ENCODE data around the gene FGF22.
"Not testable (repeated sequence)": the region's sequence is repeated elsewhere in the genome, so short reads cannot be mapped to it uniquely, and the experiment has no call there.

Gene FGF22

GRCh38 chr19:618674-619285, 20.9 kb upstream of the FGF22 start:
- no peak overlapping the region for H3K4me3 ChIP-seq (ENCODE audit: low read depth, low read length)
- no peak for DNase-seq (ENCODE audit: low read depth)
- no peak for TF ChIP-seq CTCF (IDR thresholded peaks at IDR 0.05; ENCODE audit: low read depth, low read length, missing control alignments)

GRCh38 chr19:619286-620002, 20.2 kb upstream of the FGF22 start:
- no peak for DNase-seq (ENCODE audit: low read depth)
- TF ChIP-seq CTCF (IDR thresholded peaks at IDR 0.05; ENCODE audit: low read depth, low read length, missing control alignments), result no peak
- H3K4me3 ChIP-seq (ENCODE audit: low read depth, low read length), result no peak overlapping the region

GRCh38 chr19:620166-620862, 19.4 kb upstream of the FGF22 start:
- no peak overlapping the region for H3K4me3 ChIP-seq (ENCODE audit: low read depth, low read length)
- DNase-seq (ENCODE audit: low read depth), result no peak
- TF ChIP-seq CTCF (IDR thresholded peaks at IDR 0.05; ENCODE audit: low read depth, low read length, missing control alignments), result no peak

- not testable (repeated sequence) for H3K4me3 ChIP-seq (ENCODE audit: low read depth, low read length); DNase-seq (ENCODE audit: low read depth)
Measured at GRCh38 chr19:621191-621590, 18.5 kb upstream of the FGF22 start.

- TF ChIP-seq CTCF (IDR thresholded peaks at IDR 0.05; ENCODE audit: low read depth, low read length, missing control alignments), result no peak
- DNase-seq (ENCODE audit: low read depth), result no peak
- H3K4me3 ChIP-seq (ENCODE audit: low read depth, low read length), result no peak overlapping the region
Measured at GRCh38 chr19:621819-622218, 17.9 kb upstream of the FGF22 start.

- no peak overlapping the region for H3K4me3 ChIP-seq (ENCODE audit: low read depth, low read length)
- no peak for TF ChIP-seq CTCF (IDR thresholded peaks at IDR 0.05; ENCODE audit: low read depth, low read length, missing control alignments)
- DNase-seq (ENCODE audit: low read depth), result no peak
Measured at GRCh38 chr19:622666-623065, 17.0 kb upstream of the FGF22 start.

- DNase-seq (ENCODE audit: low read depth), result no peak
- TF ChIP-seq CTCF (IDR thresholded peaks at IDR 0.05; ENCODE audit: low read depth, low read length, missing control alignments), result no peak
- H3K4me3 ChIP-seq (ENCODE audit: low read depth, low read length), result no peak overlapping the region
Measured at GRCh38 chr19:623175-623916, 16.3 kb upstream of the FGF22 start.
